Activated T-cell treated with anti-CD3 and anti-CD28 coated beads for 24 hours (primary cell): Measurements from ENCODE around the gene ARPC2.
A peak's percentile ranks its signal among the peaks of the same experiment; 100 is the strongest.
"Not testable (repeated sequence)": the region's sequence is repeated elsewhere in the genome, so short reads cannot be mapped to it uniquely, and the experiment has no call there.

Source experiments
- DNase-seq: peaks from one replicate; pipeline ENCODE4 v3.0.0-alpha.2; 2020; ENCODE audit warnings: low read depth

ARPC2 gene

DNA sequence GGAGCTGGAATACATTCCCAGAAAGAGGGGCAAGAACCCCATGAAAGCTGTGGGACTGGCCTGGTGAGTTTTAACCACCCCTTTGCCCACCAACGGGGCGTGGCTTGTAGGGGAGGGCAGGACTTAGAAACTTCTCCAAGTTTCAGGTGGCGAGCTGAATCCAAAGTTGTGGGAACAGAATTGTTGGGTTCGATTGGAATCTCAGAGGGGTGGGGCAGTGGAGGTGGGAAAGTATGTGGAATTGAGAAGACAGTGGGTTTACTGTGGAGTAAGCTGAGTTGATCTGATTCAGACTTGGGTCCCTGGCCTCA lies 54.5 kb downstream of the ARPC2 start:
- DNase-seq: no peak

DNA sequence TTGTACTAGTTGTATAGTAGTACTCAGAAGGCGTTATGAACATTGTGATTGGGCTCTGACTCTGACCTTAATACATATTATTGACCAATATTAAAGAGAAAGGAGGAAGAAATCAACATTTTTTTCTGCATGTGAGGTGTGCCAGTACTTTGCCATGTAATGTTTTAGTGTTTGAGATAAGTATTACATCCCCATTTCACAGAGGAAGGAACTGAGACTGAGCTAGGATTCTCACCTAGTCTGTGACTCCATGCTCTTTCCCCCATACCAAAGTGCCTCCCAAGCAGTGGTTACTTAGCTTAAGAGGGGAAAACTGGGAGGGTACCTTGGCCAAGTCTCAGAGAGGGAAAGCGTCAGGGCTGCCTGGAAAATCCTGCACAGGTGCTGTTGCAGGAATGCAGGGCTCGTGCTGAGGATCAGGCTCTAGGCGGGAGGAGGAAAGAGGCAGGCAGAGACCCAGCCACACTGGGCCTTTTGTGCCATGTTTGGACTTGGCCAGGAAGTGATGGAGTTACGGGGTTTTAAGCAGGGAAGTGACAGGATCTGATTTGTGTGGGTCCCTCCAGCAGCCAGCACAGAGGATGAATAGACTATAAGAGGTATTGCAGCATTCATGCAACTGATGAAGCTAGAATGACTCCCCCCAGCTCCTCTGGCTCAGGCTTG lies 55.0 kb downstream of the ARPC2 start:
- DNase-seq: no peak

DNA sequence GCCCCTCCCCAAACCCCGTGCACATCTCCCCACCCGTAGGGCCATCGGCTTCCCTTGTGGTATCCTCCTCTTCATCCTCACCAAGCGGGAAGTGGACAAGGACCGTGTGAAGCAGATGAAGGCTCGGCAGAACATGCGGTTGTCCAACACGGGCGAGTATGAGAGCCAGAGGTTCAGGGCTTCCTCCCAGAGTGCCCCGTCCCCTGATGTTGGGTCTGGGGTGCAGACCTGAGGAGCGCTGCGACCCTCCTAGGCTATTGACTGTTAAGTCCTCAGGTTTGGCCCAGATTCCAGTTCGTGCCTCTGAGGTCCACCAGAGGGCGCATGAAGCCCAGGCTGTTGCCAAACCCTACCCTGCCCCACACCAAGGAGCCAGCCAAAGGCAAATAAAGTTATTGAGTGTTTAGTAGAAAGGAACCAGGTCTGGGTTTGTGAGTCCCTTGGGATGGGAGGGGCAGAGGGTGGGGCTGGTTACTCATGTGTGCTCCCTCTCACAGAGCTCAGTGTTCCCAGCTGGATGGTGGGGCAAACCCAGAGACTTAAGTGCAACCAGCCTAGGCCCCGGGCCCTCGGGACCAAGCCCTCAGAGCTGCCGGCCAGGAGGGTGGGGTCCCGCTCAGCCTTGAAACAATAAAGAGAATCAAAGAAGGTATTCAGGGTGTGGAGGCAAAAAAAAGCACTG lies 55.7 kb downstream of the ARPC2 start:
- DNase-seq: peak; percentile 71

DNA sequence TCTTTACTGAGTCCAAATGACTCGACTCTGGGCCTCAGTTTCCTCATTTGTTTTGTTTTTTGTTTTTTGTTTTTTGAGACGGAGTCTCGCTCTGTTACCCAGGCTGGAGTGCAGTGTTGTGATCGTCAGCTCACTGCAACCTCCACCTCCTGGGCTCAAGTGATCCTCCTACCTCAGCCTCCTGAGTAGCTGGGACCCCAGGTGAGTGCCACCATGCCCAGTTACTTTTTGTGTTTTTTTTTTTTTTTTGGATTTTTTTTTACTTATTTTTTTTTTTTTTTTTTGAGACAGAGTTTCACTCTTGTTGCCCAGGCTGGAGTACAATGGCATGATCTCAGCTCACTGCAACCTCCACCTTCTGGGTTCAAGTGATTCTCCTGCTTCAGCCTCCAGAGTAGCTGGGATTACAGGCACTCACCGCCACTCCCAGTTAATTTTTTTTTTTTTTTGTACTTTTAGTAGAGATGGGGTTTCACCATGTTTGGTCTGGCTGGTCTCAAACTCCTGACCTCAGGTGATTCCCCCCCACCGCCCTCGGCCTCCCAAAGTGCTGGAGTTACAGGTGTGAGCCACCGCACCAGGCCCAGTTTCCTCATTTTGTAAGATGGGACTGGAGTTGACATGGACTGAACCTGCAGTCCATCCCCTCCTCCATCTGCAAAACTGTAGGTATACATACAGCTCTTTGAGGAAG lies 56.4 kb downstream of the ARPC2 start:
- not testable (repeated sequence) for DNase-seq

DNA sequence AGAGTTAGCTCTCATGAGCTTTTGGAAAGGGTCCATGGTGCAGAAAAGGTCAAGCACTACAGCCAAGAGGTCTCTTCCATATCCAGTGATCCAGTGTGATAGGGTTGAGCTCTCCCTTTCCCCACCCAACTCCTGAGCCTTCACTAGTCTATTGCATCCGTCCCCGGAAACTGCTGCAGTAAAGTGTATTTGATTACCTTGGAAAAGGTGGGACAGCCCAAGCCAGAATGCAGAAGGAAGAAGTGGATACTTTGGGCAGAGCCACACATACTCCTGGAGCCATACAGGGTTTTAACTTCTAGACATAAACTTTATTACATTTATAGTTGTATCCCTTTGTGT lies 56.9 kb downstream of the ARPC2 start:
- no peak for DNase-seq

DNA sequence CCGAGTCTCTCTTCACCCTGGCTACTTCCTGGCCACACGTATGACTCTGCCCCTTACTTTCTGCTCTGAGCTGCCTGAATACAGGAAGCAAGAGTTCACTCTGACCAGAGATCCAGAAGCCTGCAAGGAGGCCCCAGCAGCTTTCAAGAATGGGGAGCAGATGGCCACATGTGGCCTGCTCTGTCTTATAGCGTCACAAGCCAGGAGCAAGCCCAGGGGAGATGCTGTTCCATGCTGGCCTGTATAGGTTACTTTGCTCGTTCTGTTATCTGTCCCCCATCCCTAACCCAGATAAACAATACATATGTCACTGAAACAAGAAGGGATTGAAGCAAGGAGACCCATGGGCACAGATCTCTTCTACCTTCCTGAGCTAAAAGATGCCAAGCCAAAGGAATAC lies 57.6 kb downstream of the ARPC2 start:
- no peak for DNase-seq

DNA sequence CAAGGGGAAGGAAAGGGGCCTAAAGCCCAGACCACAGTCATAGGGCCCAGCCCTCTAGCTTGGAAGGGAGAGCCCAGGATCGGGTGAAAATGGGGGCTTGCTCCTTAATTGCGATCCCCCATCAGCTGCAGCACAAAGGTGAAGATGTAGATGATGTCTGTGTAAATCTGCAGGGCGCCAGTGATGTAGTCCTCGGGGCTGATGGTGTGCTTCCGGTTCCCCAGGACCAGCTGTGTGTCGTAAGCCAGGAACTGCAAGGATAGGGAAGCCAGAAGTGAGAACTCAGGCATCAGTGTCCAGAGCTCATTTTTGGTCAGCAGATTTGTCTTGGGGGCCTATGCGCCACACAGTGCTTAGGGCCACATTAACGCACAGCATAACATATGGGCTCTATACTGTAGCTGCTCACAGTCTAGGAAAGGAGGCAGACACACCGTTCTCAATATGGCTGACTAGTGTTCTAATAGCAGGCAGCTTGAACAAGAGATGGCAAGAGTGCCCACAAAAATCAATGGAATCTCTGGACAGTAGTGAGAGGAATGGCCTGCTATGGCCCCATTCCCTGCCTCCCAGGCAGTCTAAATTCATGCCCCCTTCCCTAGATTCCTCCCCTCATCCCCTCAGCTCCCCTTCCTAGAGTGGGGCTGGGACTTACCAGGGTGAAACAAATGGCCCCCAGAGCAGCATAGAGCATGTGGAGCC lies 58.5 kb downstream of the ARPC2 start:
- DNase-seq: no peak

DNA sequence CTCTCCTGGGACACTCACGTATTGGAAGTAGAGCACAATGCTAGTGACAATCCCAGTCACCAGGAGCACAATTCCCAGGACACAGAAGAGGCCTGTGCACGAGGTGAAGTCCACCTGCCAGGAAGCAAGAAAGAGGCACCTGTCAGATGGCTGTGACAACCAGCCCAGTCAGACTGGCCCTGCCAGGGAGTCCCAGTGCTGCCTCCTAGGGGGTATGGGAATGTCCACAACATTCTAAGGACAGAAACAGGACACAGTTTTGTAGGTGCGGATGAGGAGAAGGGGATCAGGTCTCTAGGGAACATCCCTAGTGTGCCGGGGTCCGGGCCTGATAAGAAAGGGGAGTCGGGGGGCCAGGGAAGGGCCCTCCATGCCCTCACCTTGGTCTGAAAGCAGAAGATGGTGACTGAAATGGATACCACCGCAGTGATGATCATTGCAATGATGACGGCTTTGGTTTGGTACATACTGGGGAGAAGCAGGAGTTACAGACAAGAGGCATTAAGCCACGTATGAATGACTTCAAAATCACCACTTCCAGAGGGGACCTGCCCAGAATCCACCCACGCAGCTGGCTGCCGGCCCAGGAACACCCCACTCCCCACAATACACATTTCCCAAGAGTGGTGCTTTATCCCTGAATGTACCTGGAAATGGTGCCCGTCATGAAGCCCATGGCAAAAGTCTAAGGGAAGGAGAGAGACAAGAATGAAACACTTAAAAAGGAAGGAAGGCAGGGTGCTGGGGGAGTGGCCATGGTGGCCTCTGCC lies 60.2 kb downstream of the ARPC2 start:
- DNase-seq: no peak

DNA sequence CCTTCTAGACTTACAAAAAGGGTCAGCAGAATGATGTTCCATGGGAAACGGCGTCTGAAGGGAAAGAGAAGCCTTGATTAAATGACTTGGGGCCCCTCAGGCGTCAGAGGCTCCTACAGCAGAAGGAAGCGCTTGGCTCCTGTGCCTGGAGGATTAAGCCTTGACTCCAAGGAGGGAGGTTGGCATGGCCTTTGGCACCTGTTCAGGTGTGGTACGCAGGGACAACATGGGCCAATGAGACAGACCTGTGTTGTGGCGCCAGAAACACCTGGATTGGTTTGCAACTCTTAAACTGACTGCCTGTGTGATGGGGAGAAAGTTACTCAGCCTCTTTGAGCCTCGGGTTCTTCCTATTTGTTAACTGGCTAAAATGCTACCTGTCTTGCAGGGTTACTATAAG lies 60.9 kb downstream of the ARPC2 start:
- no peak for DNase-seq

DNA sequence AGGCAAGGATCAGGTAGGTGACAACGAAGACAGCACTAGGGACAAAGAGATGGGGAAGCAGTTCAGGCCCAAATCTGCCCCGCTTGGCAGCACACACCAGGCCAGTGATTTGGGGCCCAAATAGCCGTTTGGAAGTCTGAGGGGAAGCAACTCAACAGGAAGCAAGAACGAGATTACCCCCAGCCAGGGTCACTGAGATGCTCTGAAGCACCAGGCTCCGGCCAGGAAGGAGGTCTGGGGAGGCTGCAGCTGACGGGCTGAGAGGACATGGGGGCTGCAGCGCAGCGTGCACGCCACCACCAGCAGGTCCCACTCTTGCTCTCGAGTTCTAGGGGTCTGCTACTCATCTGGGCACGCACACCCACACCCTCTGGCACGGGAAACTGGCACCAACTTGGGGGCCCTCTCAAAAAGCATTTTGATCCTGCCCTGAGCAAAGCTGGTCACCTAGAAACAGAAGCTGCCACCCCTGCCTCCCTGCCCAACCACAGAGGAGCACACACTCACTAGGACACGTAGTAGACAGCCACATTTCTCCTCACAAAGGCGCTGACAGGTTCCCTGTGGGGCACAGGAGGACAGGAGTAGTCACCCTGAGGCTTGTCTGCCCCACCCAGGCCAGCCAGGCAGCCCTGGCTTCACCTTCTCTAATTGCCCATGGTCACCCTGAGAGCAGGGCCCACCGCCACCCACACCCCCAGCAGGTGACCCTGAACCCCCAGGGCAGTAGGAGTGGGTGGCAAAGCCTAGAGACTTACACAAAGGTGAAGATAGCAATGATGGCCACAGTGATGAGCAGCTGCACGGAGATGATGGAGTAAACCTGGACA lies 61.8 kb downstream of the ARPC2 start:
- no peak for DNase-seq

DNA sequence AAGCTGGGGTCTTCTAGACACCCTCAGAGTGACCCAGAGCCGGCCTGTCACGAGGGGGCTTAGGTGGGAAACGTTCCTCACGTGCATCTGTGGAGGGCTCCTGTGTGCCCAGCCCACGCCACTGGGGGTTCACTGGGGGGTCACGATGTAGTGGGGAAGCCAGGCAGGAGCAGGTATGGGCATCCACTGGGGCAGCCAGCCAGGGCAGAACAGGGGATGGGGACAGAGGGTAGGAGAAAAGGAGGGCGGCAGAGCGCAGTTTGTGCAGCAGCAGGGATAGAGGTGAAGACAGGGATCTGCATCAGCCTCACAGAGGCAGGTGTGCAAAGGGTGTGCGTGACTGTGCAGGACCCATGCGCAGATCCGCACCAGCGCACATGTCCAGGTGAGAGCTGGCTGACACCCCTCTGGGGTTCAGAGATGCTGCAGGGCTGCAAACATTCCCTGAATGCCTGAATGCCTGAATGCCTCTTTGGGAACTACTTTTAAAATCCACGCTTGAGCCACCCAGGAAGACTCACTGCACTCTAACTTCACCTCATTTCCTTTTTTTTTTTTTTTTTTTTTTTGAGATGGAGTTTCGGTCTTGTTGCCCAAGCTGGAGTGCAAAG lies 63.4 kb downstream of the ARPC2 start:
- no peak for DNase-seq

DNA sequence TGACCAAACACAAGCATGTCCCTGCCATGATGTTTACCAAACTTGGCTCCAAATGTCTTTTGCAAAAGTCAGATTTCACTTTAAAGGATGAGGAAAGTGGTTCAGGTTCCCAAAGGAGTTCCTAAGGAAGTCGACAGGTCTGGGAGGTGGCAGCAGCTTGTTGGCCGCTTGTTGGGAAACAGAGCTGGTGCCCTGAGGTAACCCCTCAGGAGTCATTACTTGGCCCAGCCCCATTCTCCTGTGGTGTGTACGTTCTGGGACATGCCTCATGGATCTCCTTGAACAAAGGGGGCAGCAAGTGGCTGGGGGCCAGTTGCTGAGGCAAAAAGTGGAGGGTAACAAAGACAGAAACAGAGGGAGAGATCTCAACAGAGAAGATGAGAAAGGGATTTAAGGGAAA lies 64.5 kb downstream of the ARPC2 start:
- DNase-seq: no peak

DNA sequence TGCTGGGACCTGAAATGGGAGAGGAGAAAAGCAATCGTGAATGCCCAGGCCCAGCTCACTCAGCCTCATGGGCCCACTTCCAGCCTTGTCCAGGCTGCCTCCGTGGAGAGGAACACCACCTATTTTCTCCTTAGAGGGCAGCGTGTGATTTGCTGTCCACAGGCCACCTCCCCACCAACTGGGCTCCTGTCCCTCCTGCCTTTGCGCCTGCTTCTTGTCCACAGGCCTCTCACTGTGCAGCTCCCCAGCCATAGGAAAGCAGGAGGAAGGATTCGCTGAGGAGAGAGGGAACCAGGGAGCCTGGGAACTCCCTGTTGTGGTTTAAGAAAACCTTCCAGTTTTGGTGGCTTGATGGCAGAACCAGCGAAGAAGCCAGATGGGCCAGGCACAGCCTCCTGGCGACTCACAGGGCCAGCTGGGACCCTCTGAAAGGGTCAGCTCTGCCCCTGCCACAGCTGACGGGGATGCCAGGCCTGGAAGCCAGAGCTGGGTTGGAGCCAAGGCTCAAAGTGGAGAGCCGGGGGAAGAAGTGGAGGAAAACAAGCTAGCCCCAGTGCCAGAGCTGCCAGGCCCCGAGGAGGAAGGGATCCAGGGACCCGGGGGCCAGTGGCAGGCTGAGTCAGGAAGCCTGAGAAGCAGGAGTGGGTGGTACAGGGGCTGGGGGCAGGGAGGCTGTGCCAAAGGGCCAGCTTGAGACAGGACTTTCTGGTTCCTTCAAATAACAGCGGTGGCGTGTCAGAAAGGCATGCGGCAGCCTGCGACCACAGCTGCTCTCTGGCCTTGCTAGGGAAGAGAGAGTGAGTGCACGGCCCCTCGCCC lies 65.4 kb downstream of the ARPC2 start:
- DNase-seq: no peak

DNA sequence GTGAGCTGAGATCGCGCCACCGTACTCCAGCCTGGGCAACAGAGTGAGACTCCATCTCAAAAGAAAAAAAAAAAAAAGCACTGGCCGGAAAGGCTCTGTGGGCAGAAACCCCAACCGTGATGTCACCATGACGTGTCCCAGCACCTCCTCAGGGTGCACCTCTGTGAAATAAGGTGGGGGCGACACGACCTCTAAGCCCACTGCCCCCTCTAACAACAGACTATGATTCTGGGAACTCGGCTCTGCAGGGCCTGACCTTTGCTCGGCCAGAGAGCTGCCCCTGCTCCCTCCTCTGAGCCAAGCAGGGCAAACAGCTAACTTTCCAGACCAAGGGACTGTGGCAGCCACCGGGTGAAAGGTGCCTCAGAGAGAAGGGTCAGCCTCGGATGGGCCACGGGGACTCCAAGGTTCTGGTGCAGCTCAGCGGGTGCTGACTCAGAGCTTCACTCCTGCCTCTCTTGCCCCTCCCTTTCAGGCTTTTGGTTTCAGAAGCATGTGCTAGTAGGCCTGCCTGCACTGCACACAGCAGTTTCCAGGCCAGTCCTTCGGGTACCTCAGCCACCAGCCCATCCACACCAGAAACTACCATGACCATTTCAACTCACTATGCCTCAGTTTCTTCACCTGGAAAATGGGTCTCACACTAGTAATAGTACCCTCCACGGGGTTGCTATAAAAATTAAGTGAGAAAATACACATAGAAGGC lies 67.3 kb downstream of the ARPC2 start:
- DNase-seq: peak; percentile 53

DNA sequence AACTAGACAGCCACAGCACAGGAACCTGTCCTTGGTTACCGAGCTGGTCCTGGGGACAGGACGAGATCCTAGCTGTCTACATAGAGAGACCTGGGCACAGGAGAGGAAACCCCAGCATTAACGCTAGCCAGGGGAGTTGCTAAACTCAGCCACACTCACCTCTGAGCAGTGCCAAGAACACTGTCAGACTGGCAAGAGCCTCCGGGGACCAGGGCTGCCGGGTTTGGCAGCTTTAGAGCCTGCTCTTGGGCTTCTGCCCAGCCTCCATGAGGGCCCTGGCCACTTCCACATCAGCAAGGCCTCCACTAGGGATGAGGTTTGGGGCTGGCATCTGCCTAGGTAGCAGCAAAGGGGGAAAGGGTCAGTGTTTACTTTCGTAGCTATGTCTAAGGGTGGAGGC lies 68.6 kb downstream of the ARPC2 start:
- no peak for DNase-seq

DNA sequence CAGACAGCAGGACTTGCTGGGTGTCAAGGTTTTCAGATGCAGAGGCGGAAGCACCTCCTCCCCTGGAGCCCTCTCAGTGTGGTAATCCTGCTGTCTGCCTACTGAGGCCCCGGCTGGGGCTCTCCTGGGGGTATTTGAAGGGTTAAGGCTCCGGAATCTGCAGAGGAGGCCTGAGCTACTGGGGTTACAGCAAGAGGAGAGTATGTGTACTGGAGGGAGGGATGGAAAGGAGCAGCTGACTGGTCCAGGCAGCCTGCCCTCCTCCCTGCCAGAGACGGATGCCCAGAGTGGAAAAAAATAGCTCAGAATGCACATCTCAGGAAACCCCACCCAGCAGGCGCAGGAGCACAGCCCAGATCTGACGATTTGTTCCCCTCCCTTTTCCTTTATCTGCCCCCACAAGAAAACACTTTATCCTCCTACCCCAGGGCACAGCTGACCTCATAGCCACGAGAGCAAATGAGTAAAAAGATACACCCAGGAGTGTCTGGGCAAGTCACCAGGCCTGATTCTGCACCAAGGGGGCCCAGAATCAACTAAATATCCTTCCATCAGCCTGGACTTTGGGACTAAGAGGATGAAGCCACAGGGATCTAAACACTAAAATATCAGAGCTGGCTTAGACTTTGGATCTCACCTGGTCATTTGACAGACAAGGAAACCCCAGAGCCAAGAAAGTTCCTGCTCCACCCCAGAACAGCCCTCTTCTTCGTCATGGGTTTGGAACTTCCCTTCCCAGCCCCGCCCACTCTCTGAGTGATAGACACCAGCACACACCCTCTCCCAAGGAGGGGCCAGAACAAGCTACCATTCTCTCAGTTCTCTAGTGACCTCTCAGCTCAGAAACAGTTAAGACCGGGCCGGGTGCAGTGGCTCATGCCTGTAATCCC lies 69.8 kb downstream of the ARPC2 start:
- DNase-seq: peak; percentile 73

DNA sequence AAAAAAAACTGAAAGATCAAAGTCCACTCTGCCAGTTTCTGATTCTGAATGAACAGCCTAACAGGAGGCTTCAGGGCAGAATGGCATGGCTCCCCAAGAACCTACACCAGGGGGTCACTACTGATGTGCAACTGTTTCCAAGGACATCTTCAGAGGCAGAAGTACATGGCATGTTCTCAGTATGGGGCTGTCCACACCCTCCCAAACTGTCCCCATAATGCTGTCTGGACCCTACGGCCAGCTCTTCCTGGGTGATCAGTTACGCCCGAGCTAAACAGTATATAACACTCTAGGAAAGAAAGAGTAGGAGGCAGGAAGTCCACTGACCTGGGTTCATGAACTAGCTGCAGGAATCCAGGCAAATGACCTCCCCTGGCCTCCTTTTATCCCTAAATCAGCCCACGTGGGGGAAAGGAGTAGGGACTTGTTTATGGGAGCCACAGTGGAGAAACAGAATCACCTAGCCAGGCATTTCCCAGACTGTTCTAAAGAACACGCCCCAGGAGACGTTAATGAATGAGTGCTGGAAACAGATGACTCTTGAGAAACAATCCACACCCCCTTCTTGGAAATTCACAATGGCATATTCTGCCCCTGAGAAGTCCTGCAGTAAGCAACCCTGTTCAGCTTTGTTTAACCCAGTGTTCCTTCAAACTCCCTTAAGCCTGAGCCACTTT lies 72.8 kb downstream of the ARPC2 start:
- no peak for DNase-seq
